Measurements from ENCODE around the gene TMEM256.

GRCh38 chr17:7429722-7430121, 25.8 kb upstream of the TMEM256 start:
- no peak for TF ChIP-seq POLR2AphosphoS5 (IDR thresholded peaks at IDR 0.05; ENCODE audit: low read depth, low read length)
- TF ChIP-seq, protein P1, sequence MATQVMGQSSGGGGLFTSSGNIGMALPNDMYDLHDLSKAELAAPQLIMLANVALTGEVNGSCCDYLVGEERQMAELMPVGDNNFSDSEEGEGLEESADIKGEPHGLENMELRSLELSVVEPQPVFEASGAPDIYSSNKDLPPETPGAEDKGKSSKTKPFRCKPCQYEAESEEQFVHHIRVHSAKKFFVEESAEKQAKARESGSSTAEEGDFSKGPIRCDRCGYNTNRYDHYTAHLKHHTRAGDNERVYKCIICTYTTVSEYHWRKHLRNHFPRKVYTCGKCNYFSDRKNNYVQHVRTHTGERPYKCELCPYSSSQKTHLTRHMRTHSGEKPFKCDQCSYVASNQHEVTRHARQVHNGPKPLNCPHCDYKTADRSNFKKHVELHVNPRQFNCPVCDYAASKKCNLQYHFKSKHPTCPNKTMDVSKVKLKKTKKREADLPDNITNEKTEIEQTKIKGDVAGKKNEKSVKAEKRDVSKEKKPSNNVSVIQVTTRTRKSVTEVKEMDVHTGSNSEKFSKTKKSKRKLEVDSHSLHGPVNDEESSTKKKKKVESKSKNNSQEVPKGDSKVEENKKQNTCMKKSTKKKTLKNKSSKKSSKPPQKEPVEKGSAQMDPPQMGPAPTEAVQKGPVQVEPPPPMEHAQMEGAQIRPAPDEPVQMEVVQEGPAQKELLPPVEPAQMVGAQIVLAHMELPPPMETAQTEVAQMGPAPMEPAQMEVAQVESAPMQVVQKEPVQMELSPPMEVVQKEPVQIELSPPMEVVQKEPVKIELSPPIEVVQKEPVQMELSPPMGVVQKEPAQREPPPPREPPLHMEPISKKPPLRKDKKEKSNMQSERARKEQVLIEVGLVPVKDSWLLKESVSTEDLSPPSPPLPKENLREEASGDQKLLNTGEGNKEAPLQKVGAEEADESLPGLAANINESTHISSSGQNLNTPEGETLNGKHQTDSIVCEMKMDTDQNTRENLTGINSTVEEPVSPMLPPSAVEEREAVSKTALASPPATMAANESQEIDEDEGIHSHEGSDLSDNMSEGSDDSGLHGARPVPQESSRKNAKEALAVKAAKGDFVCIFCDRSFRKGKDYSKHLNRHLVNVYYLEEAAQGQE (IDR thresholded peaks at IDR 0.05; ENCODE audit: insufficient read depth in 1 of 2, low read depth in 2 of 2, low read length in 2 of 2), result no peak
